Transverse colon (tissue), 4 donors: ENCODE results near the gene SGCG.

Source experiments
- CTCF ChIP-seq, 5 experiments: fragments of 200-600 bp in 3 of 5; fragments of 450-650 bp in 2 of 5; sonication (generic) in 3 of 5; IDR thresholded peaks; 1 replicate in 2 of 5; 2 replicates in 3 of 5; pipeline ENCODE4 v1.5.1; 2016 to 2017; ENCODE audit warnings: antibody characterized with exemption in 5 of 5, inconsistent platforms in 3 of 5, mild to moderate bottlenecking in 2 of 5, moderate library complexity in 1 of 5
- POLR2AphosphoS5 ChIP-seq, 3 donors: sonication (generic); formaldehyde crosslinking; IDR thresholded peaks; one replicate each; pipeline ENCODE4 v1.6.1; 2016; ENCODE audit warnings: antibody characterized with exemption in 3 of 3

- TF ChIP-seq CTCF (IDR thresholded peaks at IDR 0.05) (no peak), POLR2AphosphoS5 (IDR thresholded peaks at IDR 0.05) (no peak)
Measured at GRCh38 chr13:23273498-23273897, 92.7 kb downstream of the SGCG start.
